ENCODE results near the gene SEC24B.

GRCh38 chr4:109497511-109497910, 63.9 kb downstream of the SEC24B start:
- no peak for TF ChIP-seq CTCF (IDR thresholded peaks at IDR 0.05)
- TF ChIP-seq POLR2A (IDR thresholded peaks at IDR 0.05) = no peak
- TF ChIP-seq EP300 (IDR thresholded peaks at IDR 0.05) = no peak

Data from ovary (tissue), 3 donors.